MCF 10A (cell line): ENCODE results near the gene SLC6A9. TPM values are rescaled to one million over a fixed set of nuclear protein-coding genes. Genes with fewer than 3 reads are reported as not detected.

Source experiments
- BruUV-seq: library from RNA; stranded (reverse); fragments of 400-500 nt; replicated peaks from 2 replicates; lab custom pipeline; 2021; lab: Mats Ljungman, UMichigan
- CTCF ChIA-PET: fragments of 300-600 bp; sonication (Branson Sonifier 250); formaldehyde crosslinking; extraction: SDS; loops from one replicate; lab custom pipeline; 2021; ENCODE audit warnings: antibody characterized with exemption, inconsistent platforms; lab: Yijun Ruan, JAX
- POLR2A ChIA-PET: fragments of 300-600, 350-650 bp; sonication (Branson Sonifier 250); formaldehyde crosslinking; extraction: SDS; loops from one replicate; lab custom pipeline; 2020; ENCODE audit warnings: antibody characterized with exemption, inconsistent platforms; lab: Yijun Ruan, JAX
- DNase-seq: peaks from one replicate; pipeline ENCODE4 v3.0.0-alpha.2; 2018; ENCODE audit not compliant: unreplicated experiment
- H3K27ac Mint-ChIP-seq: one replicate; pipeline ENCODE4 v1.8.0; 2022; ENCODE audit warnings: mild to moderate bottlenecking, low read depth, mixed read lengths; ENCODE audit not compliant: unreplicated experiment
- H3K27me3 Mint-ChIP-seq: one replicate; pipeline ENCODE4 v1.8.0; 2022; ENCODE audit warnings: mixed read lengths; ENCODE audit not compliant: insufficient read depth, unreplicated experiment
- H3K36me3 Mint-ChIP-seq: one replicate; pipeline ENCODE4 v1.8.0; 2022; ENCODE audit warnings: mild to moderate bottlenecking, moderate library complexity, mixed read lengths; ENCODE audit not compliant: insufficient read depth, unreplicated experiment
- H3K4me1 Mint-ChIP-seq: one replicate; pipeline ENCODE4 v1.8.0; 2022; ENCODE audit warnings: mixed read lengths; ENCODE audit not compliant: insufficient read depth, unreplicated experiment
- H3K4me3 Mint-ChIP-seq: one replicate; pipeline ENCODE4 v1.8.0; 2022; ENCODE audit warnings: mild to moderate bottlenecking, moderate library complexity, mixed read lengths; ENCODE audit not compliant: unreplicated experiment
- H3K9me3 Mint-ChIP-seq: one replicate; pipeline ENCODE4 v1.8.0; 2022; ENCODE audit warnings: mixed read lengths; ENCODE audit not compliant: unreplicated experiment
- CTCF ChIP-seq: fragments of 200-600 bp; IDR thresholded peaks from one replicate; pipeline ENCODE4 v1.8.0; 2022; ENCODE audit warnings: antibody characterized with exemption, mild to moderate bottlenecking; ENCODE audit not compliant: unreplicated experiment
- intact Hi-C: fragments of 100-400 bp; cut with micrococcal nuclease; formaldehyde crosslinking; loops from 2 replicates; pipeline ENCODE4 v1.14.1; 2022
- total RNA-seq: library from RNA; stranded (reverse); gene quantifications from 2 replicates; pipeline ENCODE4 v1.2.3, GENCODE V29; 2022

Gene SLC6A9
- total RNA-seq, 1 experiment from 2014 or later, result 64.9 TPM

- intact Hi-C loops, result no loop called here
- Mint-ChIP-seq H3K9me3 (no peaks in the 10 kb centered on the region), H3K4me1 (peaks cover 35% of the 10 kb centered on the region), H3K4me3 (no peak overlapping the region), H3K27me3 (no peaks in the 10 kb centered on the region), H3K27ac (no peak overlapping the region), H3K36me3 (peaks cover 21% of the 10 kb centered on the region)
- ChIA-PET CTCF (no interaction called here), POLR2A (no interaction called here)
- no peak for TF ChIP-seq CTCF
- no TSS peak for BruUV-seq
- no peak for DNase-seq
These were observed 47.9 kb downstream of the SLC6A9 start for GRCh38 chr1:43983253-43983899.

- CTCF ChIA-PET, result no interaction called here
- POLR2A ChIA-PET, result no interaction called here
- no peak for TF ChIP-seq CTCF
- BruUV-seq, result no TSS peak
- Mint-ChIP-seq H3K9me3 (no peaks in the 10 kb centered on the region), H3K27me3 (no peaks in the 10 kb centered on the region), H3K36me3 (peaks cover 21% of the 10 kb centered on the region), H3K4me1 (peaks cover 41% of the 10 kb centered on the region), H3K4me3 (no peak overlapping the region), H3K27ac (no peak overlapping the region)
- intact Hi-C loops, result no loop called here
- no peak for DNase-seq
These were observed 48.5 kb downstream of the SLC6A9 start for GRCh38 chr1:43982808-43983207.

GRCh38 chr1:43982241-43982640, 49.0 kb downstream of the SLC6A9 start:
- Mint-ChIP-seq H3K4me3 (peak overlapping the region; percentile 15), H3K27ac (no peak overlapping the region), H3K36me3 (peaks cover 26% of the 10 kb centered on the region), H3K27me3 (no peaks in the 10 kb centered on the region), H3K9me3 (no peaks in the 10 kb centered on the region), H3K4me1 (peaks cover 46% of the 10 kb centered on the region)
- ChIA-PET POLR2A (no interaction called here), CTCF (interaction anchor here (0.7 kb wide), 1 partner anchor 18 kb away, joined by 3 read pairs; no protein-coding TSS in a partner anchor)
- no peak for TF ChIP-seq CTCF
- DNase-seq, result no peak
- no TSS peak for BruUV-seq
- intact Hi-C loops, result no loop called here

GRCh38 chr1:43981636-43982035, 49.6 kb downstream of the SLC6A9 start:
- Mint-ChIP-seq H3K27ac (no peak overlapping the region), H3K36me3 (peaks cover 32% of the 10 kb centered on the region), H3K27me3 (no peaks in the 10 kb centered on the region), H3K4me3 (peak overlapping the region; percentile 63), H3K4me1 (peaks cover 52% of the 10 kb centered on the region), H3K9me3 (no peaks in the 10 kb centered on the region)
- no peak for DNase-seq
- no peak for TF ChIP-seq CTCF
- ChIA-PET POLR2A (no interaction called here), CTCF (no interaction called here)
- no TSS peak for BruUV-seq
- intact Hi-C loops, result loop anchor here (2.0 kb wide), 2 partner anchors 23 to 219 kb away; no protein-coding TSS in a partner anchor
